Urinary bladder (tissue), 4 donors: ENCODE data around the gene ABL1. TPM values are rescaled to one million over a fixed set of nuclear protein-coding genes. Genes with fewer than 3 reads are reported as not detected.

Experiments
- DNase-seq: peaks from one replicate; pipeline ENCODE4 v3.0.0-alpha.2; 2015; ENCODE audit errors: extremely low spot score
- H3K27ac ChIP-seq: one replicate; pipeline ENCODE4 v1.5.1; 2013; ENCODE audit warnings: low read depth, mild to moderate bottlenecking, moderate library complexity
- H3K36me3 ChIP-seq: one replicate; pipeline ENCODE4 v1.6.1; 2013; ENCODE audit warnings: mild to moderate bottlenecking, moderate library complexity; ENCODE audit not compliant: insufficient read depth
- H3K4me1 ChIP-seq: one replicate; pipeline ENCODE4 v1.6.1; 2013; ENCODE audit warnings: mild to moderate bottlenecking, moderate library complexity; ENCODE audit not compliant: insufficient read depth
- H3K4me3 ChIP-seq: one replicate; pipeline ENCODE4 v1.5.1; 2013; ENCODE audit warnings: low read depth, low read length
- WGBS: extraction: QIAGEN DNeasy Blood & Tissue Kit; methylation state at CpG from one replicate; pipeline ENCODE4 v1.1.7; 2013; 5-methylcytosine and 5-hydroxymethylcytosine counted together
- polyA plus RNA-seq: library from polyadenylated mRNA; stranded (reverse); fragments of 200-250 nt; gene quantifications from one replicate; pipeline ENCODE4 v1.2.3, GENCODE V29; 2013
- total RNA-seq: library from RNA; depleted of rRNA; stranded (reverse); fragments of >200 nt; gene quantifications from one replicate; pipeline ENCODE4 v1.2.3, GENCODE V29; 2014
- donor health status: healthy with polysubstance abuse.
- donor health status: healthy.

Gene ABL1
- total and polyA plus RNA-seq, 2 donors = 46.5 to 125 TPM

GRCh38 chr9:130936285-130937117 is 101.4 kb downstream of the ABL1 start:
- 48% methylated on average over 12 of the region's 12 CpGs for WGBS
- Histone ChIP-seq H3K27ac (no peak overlapping the region), H3K4me1 (no peaks in the 10 kb centered on the region), H3K36me3 (no peaks in the 10 kb centered on the region), H3K4me3 (no peak overlapping the region)
- no peak for DNase-seq

Other genes with a start within 250 kb of the ABL1 start
- gene PRDM12, start 170.7 kb upstream of the ABL1 start, total RNA-seq = not detected
- gene PRDM12, start 170.7 kb upstream of the ABL1 start, polyA plus RNA-seq = not detected
- gene EXOSC2, start 141.5 kb upstream of the ABL1 start, total RNA-seq = 24.6 TPM
- 18.4 TPM for gene EXOSC2, start 141.5 kb upstream of the ABL1 start, polyA plus RNA-seq
- not detected for gene QRFP, start 61.6 kb downstream of the ABL1 start, total RNA-seq
- gene QRFP, start 61.6 kb downstream of the ABL1 start, polyA plus RNA-seq = 0.15 TPM
- 0.16 TPM for gene FIBCD1, start 104.0 kb downstream of the ABL1 start, total RNA-seq
- gene FIBCD1, start 104.0 kb downstream of the ABL1 start, polyA plus RNA-seq = 2.4 TPM
- 12.2 TPM for gene LAMC3, start 173.9 kb downstream of the ABL1 start, total RNA-seq
- gene LAMC3, start 173.9 kb downstream of the ABL1 start, polyA plus RNA-seq = 37.1 TPM